A172 (cell line): ENCODE results near the gene FBXO34. TPM values are rescaled to one million over a fixed set of nuclear protein-coding genes. Genes with fewer than 3 reads are reported as not detected.
"Not testable (repeated sequence)": the region's sequence is repeated elsewhere in the genome, so short reads cannot be mapped to it uniquely, and the experiment has no call there.

Experiments
- DNase-seq: peaks from one replicate; pipeline ENCODE4 v3.0.0-alpha.2; 2015; ENCODE audit warnings: low spot score
- total RNA-seq: library from RNA; depleted of rRNA; stranded (reverse); fragments of >200 nt; shearing (Covaris generic); gene quantifications from 2 replicates; pipeline ENCODE4 v1.2.3, GENCODE V29; 2014

Gene FBXO34
- total RNA-seq, 1 experiment from 2014 or later = 16.7 TPM

- no peak for DNase-seq
Measured at GRCh38 chr14:55309154-55309553, 37.9 kb downstream of the FBXO34 start.

GRCh38 chr14:55309761-55310365 lies 38.6 kb downstream of the FBXO34 start:
- no peak for DNase-seq

GRCh38 chr14:55312379-55313030 lies 41.3 kb downstream of the FBXO34 start:
- DNase-seq = not testable (repeated sequence)

- DNase-seq = no peak
Measured at GRCh38 chr14:55313480-55313879, 42.3 kb downstream of the FBXO34 start.

GRCh38 chr14:55314449-55314848 lies 43.2 kb downstream of the FBXO34 start:
- DNase-seq = no peak

- no peak for DNase-seq
Measured at GRCh38 chr14:55316564-55316963, 45.3 kb downstream of the FBXO34 start.

GRCh38 chr14:55317542-55318306 lies 46.5 kb downstream of the FBXO34 start:
- no peak for DNase-seq

- no peak for DNase-seq
Measured at GRCh38 chr14:55318694-55319093, 47.5 kb downstream of the FBXO34 start.

- DNase-seq = no peak
Measured at GRCh38 chr14:55323910-55324309, 52.7 kb downstream of the FBXO34 start.

GRCh38 chr14:55324812-55325211 lies 53.6 kb downstream of the FBXO34 start:
- no peak for DNase-seq

GRCh38 chr14:55327179-55327578 lies 56.0 kb downstream of the FBXO34 start:
- no peak for DNase-seq

GRCh38 chr14:55328317-55328716 lies 57.1 kb downstream of the FBXO34 start:
- no peak for DNase-seq

GRCh38 chr14:55329999-55330710 lies 58.9 kb downstream of the FBXO34 start:
- no peak for DNase-seq

- DNase-seq = no peak
Measured at GRCh38 chr14:55332654-55333570, 61.7 kb downstream of the FBXO34 start.

- no peak for DNase-seq
Measured at GRCh38 chr14:55333711-55334485, 62.7 kb downstream of the FBXO34 start.

- DNase-seq = no peak
Measured at GRCh38 chr14:55336162-55336561, 64.9 kb downstream of the FBXO34 start.

GRCh38 chr14:55336691-55337090 lies 65.5 kb downstream of the FBXO34 start:
- no peak for DNase-seq

GRCh38 chr14:55339770-55340169 lies 68.5 kb downstream of the FBXO34 start:
- DNase-seq = no peak

GRCh38 chr14:55340482-55340881 lies 69.3 kb downstream of the FBXO34 start:
- no peak for DNase-seq

GRCh38 chr14:55341781-55342180 lies 70.6 kb downstream of the FBXO34 start:
- DNase-seq = no peak
